Ovary (tissue), 3 donors: ENCODE measurements around the gene ERC1.

Experiments
- CTCF ChIP-seq, 3 donors: fragments of 450-650 bp in 2 of 3; fragments of 200-600 bp in 1 of 3; IDR thresholded peaks; one replicate each; pipeline versions ENCODE4 v1.5.1 to v1.8.0; 2016 to 2022; ENCODE audit warnings: antibody characterized with exemption in 3 of 3, mild to moderate bottlenecking in 1 of 3
- EP300 ChIP-seq: sonication (generic); formaldehyde crosslinking; IDR thresholded peaks from one replicate; pipeline ENCODE4 v1.6.1; 2017; ENCODE audit warnings: antibody characterized with exemption
- POLR2A ChIP-seq: fragments of 450-650 bp; IDR thresholded peaks from one replicate; pipeline ENCODE4 v1.6.1; 2017; ENCODE audit warnings: antibody characterized with exemption, mild to moderate bottlenecking, moderate library complexity
- donor health status: DM: no; HTN: no; CAD: no.

- TF ChIP-seq CTCF (IDR thresholded peaks at IDR 0.05), result no peak
- no peak for TF ChIP-seq POLR2A
- TF ChIP-seq EP300, result no peak
Observed at GRCh38 chr12:1405619-1406018, 414.6 kb downstream of the ERC1 start.
